ENCODE measurements around the gene OLR1.
"Not testable (repeated sequence)": the region's sequence is repeated elsewhere in the genome, so short reads cannot be mapped to it uniquely, and the experiment has no call there.

The OLR1 gene

GRCh38 chr12:10171973-10172728 lies at the start of gene OLR1:
Gene OLR1 (minus strand): TSS chr12:10172132. CDS start chr12:10172077, 55 bp downstream.
- no peak for DNase-seq (ENCODE audit: low read depth)

DNA sequence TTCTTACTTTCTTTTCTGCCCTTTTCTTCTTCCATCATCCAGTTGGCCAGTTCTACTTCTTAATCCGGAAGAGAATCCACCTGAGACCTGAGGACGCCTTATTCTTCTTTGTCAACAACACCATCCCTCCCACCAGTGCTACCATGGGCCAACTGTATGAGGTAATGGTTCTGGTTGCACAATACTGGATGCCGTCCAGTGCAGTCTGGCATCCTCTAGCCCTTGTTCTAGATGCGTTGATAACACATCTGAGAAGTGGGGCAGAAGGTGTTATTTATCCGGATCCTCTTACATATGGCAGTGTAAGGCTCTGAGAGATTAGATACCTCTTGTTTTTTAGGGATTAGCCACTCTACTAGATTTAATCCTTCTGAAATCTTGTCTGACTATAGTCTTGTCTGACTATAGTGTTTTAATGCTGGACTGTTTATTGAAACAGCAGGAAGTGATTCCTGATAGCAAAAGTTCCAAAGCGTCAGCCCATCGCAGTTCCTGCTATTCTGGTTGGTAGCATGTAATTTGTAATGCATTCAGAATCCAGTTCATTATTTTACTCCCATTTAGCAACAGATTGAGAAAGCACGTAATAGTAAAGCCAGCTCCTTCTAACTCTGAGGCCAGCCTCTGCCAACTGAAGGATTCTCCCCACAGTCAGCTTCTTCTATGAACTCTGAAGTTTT lies 48.6 kb upstream of the OLR1 start:
- DNase-seq (ENCODE audit: low read depth): peak; percentile 63

- DNase-seq (ENCODE audit: low read depth): no peak
Observed at GRCh38 chr12:10218021-10218420, 46.1 kb upstream of the OLR1 start.

DNA sequence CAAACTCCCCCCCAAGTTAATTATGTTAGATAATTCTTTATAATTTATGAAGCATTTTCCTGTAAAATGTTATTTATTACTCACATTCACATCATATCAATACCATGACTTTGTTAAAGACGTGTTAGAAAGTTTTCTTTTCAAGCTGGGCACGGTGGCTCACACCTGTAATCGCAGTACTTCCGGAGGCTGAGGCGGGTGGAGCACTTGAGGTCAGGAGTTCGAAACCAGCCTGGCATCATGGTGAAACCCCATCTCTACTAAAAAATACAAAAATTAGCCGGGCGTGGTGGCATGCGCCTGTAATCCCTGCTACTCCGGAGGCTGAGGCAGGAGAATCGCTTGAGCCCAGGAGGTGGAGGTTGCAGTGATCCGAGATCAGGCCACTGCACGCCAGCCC lies 44.0 kb upstream of the OLR1 start:
- not testable (repeated sequence) for DNase-seq (ENCODE audit: low read depth)

DNA sequence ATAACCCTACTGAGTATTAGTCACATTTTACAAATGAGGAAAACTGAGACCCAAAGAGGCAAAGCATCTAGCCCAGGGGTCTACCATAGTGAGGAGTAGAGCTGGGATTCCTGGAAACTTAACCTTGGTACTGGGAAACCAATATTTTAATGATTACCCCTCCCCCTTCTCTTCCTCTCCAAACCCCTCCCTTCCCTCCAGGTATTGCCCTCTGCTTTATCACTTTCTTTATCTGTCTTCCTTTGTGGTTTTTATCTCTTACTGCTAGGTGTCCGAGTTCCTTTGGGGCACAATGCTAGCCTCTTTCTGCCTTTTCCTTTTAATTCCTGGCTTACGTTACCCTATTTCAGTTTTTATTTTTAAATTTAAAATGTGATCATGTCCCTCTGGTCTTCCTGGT lies 43.5 kb upstream of the OLR1 start:
- DNase-seq (ENCODE audit: low read depth): no peak

DNA sequence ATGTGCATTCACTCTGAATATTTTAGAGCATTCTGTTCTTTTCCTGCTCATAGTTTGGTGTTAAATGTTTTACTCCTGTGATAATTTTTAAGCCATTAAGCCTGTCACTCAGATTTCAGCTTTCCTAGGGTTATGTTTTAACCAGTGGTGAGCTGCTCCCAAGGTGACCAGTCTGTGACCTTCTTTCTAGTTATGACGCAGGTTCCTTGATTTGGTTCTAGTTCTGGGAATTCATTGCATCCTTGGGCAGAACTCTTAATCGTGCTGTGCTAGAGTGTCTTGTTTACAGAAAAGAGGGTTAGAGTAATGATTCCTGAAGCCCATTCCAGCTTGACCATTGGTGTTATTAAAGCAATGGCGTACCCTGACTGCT lies 42.9 kb upstream of the OLR1 start:
- DNase-seq (ENCODE audit: low read depth): no peak

DNA sequence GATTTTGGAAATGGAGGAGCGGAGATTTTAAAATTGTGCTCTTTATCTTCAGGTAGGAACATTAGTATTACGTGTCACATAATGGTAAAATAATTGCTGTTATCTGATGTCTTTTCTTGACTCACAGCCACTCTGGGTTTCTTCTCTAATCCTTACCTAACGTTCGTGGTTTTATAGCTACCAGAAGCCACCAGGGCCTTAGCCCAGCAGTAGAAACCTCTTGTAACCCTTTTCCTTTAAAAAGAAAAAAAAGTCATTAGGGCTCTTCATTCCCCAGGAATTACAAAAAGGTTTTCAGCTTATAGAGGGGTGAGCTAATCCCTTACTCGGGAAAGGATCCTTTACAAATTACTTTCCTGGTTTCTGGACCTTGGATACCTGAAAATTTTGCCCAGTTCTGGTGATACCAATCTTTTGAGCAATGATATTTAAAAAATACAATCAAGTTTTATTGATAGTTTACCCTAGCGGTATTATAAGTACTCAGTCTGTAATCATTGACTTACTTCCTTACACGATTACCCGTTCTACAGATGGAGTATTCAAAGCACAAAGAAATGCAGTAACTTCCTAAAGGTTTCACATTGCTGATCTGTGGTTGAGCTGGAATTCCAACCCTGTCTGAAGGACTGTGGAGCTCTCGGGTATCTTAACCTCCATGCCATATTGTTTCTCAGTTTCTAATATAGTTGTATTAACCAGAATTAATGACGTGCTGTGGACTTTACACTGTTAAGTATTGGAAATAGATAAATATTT lies 42.4 kb upstream of the OLR1 start:
- peak; percentile 40 for DNase-seq (ENCODE audit: low read depth)

GRCh38 chr12:10213168-10214135 lies 41.5 kb upstream of the OLR1 start:
- peak; percentile 90 for DNase-seq (ENCODE audit: low read depth)

DNA sequence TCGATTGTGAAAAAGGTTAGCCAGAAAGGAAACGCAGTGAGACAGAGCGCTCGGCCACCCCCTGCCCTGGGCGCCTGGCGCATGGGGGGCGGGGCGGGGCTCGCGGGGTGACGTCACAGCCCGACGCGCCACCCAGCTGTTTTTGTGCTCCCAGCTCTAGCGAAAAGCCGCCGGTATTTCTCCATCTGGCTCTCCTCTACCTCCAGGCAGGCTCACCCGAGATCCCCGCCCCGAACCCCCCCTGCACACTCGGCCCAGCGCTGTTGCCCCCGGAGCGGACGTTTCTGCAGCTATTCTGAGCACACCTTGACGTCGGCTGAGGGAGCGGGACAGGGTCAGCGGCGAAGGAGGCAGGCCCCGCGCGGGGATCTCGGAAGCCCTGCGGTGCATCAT lies 40.8 kb upstream of the OLR1 start, which contains the start of gene GABARAPL1:
Gene GABARAPL1 (plus strand): TSS at position 139 of the 393 bp plus-strand sequence. CDS start 253 bp downstream, at position 392.
- peak; percentile 91 for DNase-seq (ENCODE audit: low read depth)

DNA sequence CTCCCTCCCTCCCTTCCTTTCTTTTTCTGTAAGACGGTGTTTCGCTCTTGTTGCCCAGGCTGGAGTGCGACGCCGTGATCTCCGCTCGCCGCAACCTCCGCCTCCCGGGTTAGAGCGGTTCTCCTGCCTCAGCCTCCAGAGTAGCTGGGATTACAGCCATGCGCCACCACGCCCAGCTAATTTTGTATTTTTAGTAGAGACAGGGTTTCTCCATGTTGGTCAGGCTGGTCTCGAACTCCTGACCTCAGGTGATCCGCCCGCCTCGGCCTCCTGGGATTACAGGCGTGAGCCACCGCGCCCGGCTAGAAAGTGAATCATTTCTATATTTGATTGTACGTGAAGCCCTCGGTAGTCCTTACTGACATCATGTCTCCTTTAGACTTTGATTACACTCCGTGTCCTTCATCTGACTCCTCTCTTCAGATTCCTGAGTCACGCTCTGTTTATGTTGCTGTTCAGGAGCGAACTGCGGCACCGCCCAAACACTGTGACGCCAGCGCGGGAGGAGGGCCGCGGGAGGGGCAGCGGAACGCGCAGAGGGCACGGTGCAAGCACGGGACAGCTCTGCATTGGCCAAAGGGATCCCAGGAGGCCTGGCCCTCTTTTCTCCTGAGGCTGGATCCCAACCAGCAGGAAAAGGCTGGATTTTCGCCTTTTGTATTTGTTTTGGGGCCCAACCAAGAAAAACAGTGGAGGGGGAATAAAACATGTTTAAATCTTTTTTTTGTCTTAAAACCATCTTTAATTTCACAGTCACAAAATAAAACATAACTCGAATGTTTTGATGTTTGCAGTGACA lies 40.2 kb upstream of the OLR1 start:
- peak; percentile 99 for DNase-seq (ENCODE audit: low read depth)

- DNase-seq (ENCODE audit: low read depth): no peak
Observed at GRCh38 chr12:10211101-10211939, 39.4 kb upstream of the OLR1 start.

- no peak for DNase-seq (ENCODE audit: low read depth)
Observed at GRCh38 chr12:10210225-10210624, 38.3 kb upstream of the OLR1 start.

DNA sequence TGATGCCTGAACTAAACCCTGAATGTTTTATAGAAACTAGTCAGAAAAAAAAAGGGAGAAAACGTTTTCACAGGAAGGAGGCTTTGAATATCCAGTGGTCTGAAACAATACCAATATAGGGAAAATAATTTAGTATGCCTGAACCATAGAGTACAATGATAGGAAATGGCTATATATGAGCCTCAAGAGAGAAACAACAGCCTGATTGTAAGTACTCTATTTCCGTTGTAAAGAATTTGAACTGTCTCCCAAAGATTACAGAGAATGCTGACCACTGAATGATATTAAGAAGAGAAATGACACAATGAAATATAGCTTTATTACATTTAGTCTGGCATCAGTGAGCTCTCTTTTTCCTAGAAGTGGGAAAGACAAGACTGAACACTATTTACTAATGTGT lies 35.2 kb upstream of the OLR1 start:
- no peak for DNase-seq (ENCODE audit: low read depth)

GRCh38 chr12:10205220-10205807 lies 33.4 kb upstream of the OLR1 start:
- no peak for DNase-seq (ENCODE audit: low read depth)

DNA sequence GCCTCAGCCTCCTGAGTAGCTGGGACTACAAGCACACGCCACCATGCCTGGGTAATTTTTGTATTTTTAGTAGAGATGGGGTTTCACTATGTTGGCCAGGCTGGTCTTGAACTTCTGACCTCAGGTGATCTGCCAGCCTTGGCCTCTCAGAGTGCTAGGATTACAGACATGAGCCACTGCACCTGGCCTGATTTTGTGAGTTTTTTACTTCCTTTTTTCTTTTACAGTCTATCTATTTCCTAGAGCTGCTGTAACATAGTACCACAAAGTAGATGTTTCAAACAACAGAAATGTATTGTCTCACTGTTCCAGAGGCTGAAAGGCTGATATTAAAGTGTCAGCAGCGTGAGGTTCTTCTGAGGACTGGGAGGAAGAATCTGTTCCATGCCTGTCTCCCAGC lies 32.6 kb upstream of the OLR1 start:
- DNase-seq (ENCODE audit: low read depth): not testable (repeated sequence)

DNA sequence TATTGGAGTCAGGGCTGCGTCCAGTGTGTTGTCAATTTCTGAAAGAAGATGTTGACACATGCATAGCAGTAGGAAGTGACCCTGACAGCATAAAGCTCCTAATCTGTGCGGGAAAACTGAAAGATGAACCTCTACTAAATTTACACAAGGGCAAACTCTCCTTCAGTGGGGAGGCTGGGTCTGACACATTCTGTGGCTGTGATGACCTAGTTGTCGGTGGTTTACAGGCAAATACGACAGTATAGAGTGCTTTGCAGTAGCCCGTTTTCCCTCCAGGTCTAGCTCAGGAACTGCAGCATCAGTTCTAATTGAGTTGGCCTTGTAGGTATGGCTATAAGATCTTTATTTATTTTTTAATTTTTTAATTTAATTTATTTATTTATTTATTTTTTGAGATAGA lies 25.9 kb upstream of the OLR1 start:
- no peak for DNase-seq (ENCODE audit: low read depth)

DNA sequence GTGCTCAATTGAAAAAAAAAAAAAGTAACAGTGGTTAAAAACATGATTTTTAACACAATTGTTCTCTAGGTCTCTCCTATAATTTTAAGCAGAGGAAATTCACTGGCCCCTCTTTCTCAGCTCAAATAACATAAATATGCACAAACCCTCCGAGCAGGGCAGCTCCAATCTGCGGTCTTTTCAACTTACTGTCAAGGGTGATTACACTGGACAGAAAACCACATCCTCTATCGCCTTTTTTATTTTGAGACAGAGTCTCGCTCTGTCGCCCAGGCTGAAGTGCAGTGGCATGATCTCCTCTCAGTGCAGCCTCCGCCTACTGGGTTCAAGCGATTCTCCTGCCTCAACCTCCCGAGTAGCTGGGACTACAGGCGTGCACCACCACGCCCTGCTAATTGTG lies 24.3 kb upstream of the OLR1 start:
- DNase-seq (ENCODE audit: low read depth): no peak

DNA sequence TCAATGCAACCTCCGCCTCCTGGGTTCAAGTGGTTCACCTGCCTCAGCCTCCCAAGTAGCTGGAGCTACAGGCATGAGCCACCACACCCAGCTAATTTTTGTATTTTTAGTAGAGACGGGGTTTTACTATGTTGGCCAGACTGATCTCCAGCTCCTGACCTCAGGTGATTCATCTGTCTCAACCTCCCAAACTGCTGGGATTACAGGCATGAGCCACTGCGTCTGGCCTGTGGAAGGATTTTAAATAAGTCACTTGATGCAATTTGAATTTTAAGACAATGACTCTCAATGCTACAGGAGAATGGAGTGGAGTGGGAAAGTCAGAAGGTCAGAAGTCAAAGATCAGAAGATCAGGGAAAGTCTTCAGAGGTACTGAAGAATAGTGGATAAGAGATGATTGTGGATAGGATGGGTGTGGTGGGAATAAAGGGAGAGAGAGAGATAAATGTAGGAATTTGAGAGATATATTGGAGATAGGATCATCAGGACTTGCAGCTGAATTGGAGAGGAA lies 22.3 kb upstream of the OLR1 start:
- DNase-seq (ENCODE audit: low read depth): no peak

- peak; percentile 81 for DNase-seq (ENCODE audit: low read depth)
Observed at GRCh38 chr12:10191865-10192264, 19.9 kb upstream of the OLR1 start.
